Measurements from ENCODE around the gene CLCNKA. TPM values are rescaled to one million over a fixed set of nuclear protein-coding genes. Genes with fewer than 3 reads are reported as not detected.
A peak's percentile ranks its signal among the peaks of the same experiment; 100 is the strongest.
"Not testable (repeated sequence)": the region's sequence is repeated elsewhere in the genome, so short reads cannot be mapped to it uniquely, and the experiment has no call there.

The CLCNKA gene
- total RNA-seq, 1 donor = not detected

DNA sequence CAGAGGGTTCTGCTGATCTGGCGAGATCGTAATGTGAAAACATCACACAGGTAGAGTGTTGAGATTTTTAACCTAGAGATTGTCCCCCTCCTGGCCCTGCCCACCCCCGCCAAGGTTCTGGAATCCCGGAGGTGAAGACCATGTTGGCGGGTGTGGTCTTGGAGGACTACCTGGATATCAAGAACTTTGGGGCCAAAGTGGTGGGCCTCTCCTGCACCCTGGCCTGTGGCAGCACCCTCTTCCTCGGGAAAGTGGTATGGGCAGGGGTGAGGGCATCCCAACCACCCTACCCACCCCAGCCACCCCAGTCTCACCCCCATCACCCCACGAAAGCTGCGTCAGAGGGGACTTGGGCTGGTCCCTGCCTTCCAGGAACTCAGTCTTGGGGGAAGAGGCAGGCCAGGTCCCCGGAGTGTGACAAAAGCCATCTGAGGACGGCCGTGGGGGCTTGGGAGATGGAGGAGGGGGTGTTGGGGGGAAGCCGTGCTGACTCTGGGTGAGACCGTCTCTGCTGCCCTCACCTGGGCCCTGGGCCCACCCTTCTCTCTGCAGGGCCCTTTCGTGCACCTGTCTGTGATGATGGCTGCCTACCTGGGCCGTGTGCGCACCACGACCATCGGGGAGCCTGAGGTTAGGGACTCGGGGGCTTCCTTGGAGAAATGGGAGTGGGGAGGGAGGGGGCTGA lies 26.1 kb downstream of the CLCNKA start:
- H3K4me3 ChIP-seq (ENCODE audit: low read depth, low read length) = no peak overlapping the region
- TF ChIP-seq CTCF (IDR thresholded peaks at IDR 0.05; ENCODE audit: insufficient read depth, low read depth, low read length) = no peak
- DNase-seq (ENCODE audit: low read depth) = no peak

DNA sequence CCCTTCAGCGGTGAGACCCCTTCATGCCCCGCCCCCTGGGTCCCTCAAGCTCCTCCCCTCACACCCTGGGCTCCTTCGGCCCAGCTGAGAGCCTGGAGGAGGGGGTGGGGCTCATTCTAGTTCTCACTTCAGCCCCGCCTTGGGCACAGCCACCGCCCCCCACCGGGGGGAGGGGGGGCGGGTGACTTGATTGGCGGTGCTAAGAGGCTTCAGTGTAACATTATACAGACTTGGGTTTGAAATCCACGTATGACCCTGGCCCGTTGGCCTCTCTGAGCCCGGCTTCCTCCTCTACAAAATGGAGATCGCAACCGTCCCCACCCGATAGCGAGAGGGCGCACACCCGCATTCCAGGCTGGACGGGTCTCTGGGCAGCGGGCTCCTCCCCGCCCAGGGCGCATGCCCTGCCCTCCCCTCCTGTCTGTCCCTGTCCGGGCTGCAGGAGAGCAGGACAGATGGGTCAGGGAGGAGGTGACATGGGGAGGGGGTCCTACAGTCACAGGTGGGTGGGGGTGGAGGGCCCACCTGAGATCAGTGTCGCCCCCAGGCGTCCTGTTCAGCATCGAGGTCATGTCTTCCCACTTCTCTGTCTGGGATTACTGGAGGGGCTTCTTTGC lies 26.8 kb downstream of the CLCNKA start:
- TF ChIP-seq CTCF (IDR thresholded peaks at IDR 0.05; ENCODE audit: insufficient read depth, low read depth, low read length) = peak; percentile 2
- peak; percentile 42 for DNase-seq (ENCODE audit: low read depth)
- H3K4me3 ChIP-seq (ENCODE audit: low read depth, low read length) = peak overlapping the region; percentile 57

GRCh38 chr1:16050328-16050727 lies 28.5 kb downstream of the CLCNKA start:
- TF ChIP-seq CTCF (IDR thresholded peaks at IDR 0.05; ENCODE audit: insufficient read depth, low read depth, low read length) = no peak
- H3K4me3 ChIP-seq (ENCODE audit: low read depth, low read length) = no peak overlapping the region
- no peak for DNase-seq (ENCODE audit: low read depth)

GRCh38 chr1:16051039-16051438 lies 29.2 kb downstream of the CLCNKA start:
- no peak for TF ChIP-seq CTCF (IDR thresholded peaks at IDR 0.05; ENCODE audit: insufficient read depth, low read depth, low read length)
- DNase-seq (ENCODE audit: low read depth) = no peak
- H3K4me3 ChIP-seq (ENCODE audit: low read depth, low read length) = no peak overlapping the region

GRCh38 chr1:16051949-16052348 lies 30.1 kb downstream of the CLCNKA start:
- H3K4me3 ChIP-seq (ENCODE audit: low read depth, low read length); DNase-seq (ENCODE audit: low read depth): not testable (repeated sequence)

- H3K4me3 ChIP-seq (ENCODE audit: low read depth, low read length) = no peak overlapping the region
- no peak for TF ChIP-seq CTCF (IDR thresholded peaks at IDR 0.05; ENCODE audit: insufficient read depth, low read depth, low read length)
- no peak for DNase-seq (ENCODE audit: low read depth)
Observed at GRCh38 chr1:16053781-16054502, 32.1 kb downstream of the CLCNKA start.
